ENCODE data around the gene TAMM41.

TAMM41 gene

DNA sequence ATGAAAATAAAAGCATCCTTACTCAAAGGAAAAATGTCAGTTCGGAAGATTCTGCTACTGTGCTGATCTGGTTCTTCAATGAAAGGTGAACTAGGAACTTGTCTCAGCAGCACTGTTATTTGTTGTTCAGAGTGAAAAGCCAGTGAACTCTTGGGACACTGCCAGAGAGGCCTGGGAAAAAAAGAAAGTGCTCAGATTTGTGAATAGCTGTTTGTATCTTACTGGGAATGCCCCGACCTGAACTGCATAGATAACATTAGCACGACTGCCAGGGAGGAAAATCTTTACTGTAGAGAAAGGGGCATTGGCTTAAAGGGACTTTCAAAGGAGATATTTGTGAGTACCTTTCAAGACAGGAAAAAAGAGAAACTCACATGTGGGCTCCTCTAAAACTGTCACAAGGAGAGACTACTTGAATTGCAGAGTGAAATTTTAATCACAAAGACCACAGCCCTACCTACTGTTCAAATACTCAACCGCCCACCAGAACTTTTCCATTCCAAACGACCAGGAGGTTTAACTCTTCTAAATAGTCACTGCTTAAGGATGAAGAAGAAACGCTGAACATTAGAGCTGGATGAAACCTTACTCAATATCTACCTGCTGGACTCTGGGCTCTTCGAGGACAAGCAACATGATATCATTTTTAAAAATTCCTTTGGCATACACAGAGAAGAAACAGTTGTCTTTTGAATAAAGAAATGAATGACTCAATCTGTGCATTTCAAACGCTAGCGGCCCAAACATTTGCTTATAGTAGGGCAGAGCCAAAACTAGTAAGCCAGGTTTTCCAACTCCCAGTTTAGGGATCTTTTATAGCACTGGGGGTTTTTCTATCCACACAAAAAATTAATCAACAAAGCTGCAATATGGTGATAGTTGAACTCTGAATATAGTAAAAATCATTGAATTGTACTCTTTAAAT lies 13.4 kb downstream of the TAMM41 start:
- Histone ChIP-seq H3K9me3 (replicated peaks; ENCODE audit: insufficient read depth, low read length) (no peaks in the 10 kb centered on the region), H3K9me2 (replicated peaks; ENCODE audit: insufficient read depth, low read length) (no peaks in the 10 kb centered on the region), H2AFZ (ENCODE audit: low read length) (no peak overlapping the region), H3K79me2 (ENCODE audit: low read length) (no peaks in the 10 kb centered on the region), H3K4me1 (ENCODE audit: low read length) (no peaks in the 10 kb centered on the region), H3K27ac (ENCODE audit: low read length) (no peak overlapping the region), H3K36me3 (replicated peaks; ENCODE audit: insufficient read depth, low read length) (no peaks in the 10 kb centered on the region; the same call in 1 of the 2 replicates), H3K4me3 (ENCODE audit: low read length) (no peak overlapping the region), H4K20me1 (ENCODE audit: insufficient read depth, low read length) (no peaks in the 10 kb centered on the region), H3F3A (ENCODE audit: insufficient read depth, low read length) (no peaks in the 10 kb centered on the region), H3K9ac (ENCODE audit: low read length) (no peak overlapping the region), H3K27me3 (replicated peaks; ENCODE audit: insufficient read depth, low read length) (no peaks in the 10 kb centered on the region), H3K4me2 (ENCODE audit: low read depth, low read length) (no peak overlapping the region)
- no peak for TF ChIP-seq EZH2phosphoT487 (IDR thresholded peaks at IDR 0.05; ENCODE audit: low read length)
- no peak for TF ChIP-seq CTCF (IDR thresholded peaks at IDR 0.05; ENCODE audit: low read length)
- no peak for TF ChIP-seq EZH2 (optimal IDR thresholded peaks at IDR 0.05; ENCODE audit: low read depth, low read length)
- no peak for DNase-seq

DNA sequence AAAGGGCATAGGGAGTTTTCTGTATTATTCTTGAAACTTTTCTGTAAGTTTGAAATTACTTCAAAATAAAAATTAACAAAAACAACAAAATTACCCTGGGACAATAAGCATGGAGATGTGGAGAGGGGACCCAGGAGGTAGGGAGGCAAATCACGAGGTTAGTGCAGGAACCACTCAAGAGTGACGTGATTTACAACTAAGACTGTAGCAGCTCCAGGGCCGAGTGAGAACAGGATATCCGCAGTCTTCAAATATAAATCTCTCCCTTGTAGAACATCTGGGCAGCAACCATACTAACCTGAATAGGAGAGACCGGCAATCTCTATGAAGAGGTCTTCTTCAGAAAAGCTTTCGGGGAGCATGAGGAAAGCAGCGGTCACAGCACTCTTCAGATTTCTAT lies 17.3 kb downstream of the TAMM41 start:
- no peaks in the 10 kb centered on the region; the same call in 1 of the 2 replicates for H3K36me3 ChIP-seq (replicated peaks; ENCODE audit: insufficient read depth, low read length)
- H3K9me2 ChIP-seq (replicated peaks; ENCODE audit: insufficient read depth, low read length): no peaks in the 10 kb centered on the region
- no peak overlapping the region for H2AFZ ChIP-seq (ENCODE audit: low read length)
- no peak overlapping the region for H3K4me3 ChIP-seq (ENCODE audit: low read length)
- H4K20me1 ChIP-seq (ENCODE audit: insufficient read depth, low read length): no peaks in the 10 kb centered on the region
- H3K9me3 ChIP-seq (replicated peaks; ENCODE audit: insufficient read depth, low read length): no peaks in the 10 kb centered on the region
- TF ChIP-seq EZH2phosphoT487 (IDR thresholded peaks at IDR 0.05; ENCODE audit: low read length): no peak
- TF ChIP-seq CTCF (IDR thresholded peaks at IDR 0.05; ENCODE audit: low read length): no peak
- TF ChIP-seq EZH2 (optimal IDR thresholded peaks at IDR 0.05; ENCODE audit: low read depth, low read length): no peak
- no peaks in the 10 kb centered on the region for H3F3A ChIP-seq (ENCODE audit: insufficient read depth, low read length)
- H3K4me1 ChIP-seq (ENCODE audit: low read length): no peaks in the 10 kb centered on the region
- no peak for DNase-seq
- no peak overlapping the region for H3K4me2 ChIP-seq (ENCODE audit: low read depth, low read length)
- no peaks in the 10 kb centered on the region for H3K27me3 ChIP-seq (replicated peaks; ENCODE audit: insufficient read depth, low read length)
- H3K9ac ChIP-seq (ENCODE audit: low read length): no peak overlapping the region
- no peak overlapping the region for H3K27ac ChIP-seq (ENCODE audit: low read length)
- H3K79me2 ChIP-seq (ENCODE audit: low read length): no peaks in the 10 kb centered on the region

DNA sequence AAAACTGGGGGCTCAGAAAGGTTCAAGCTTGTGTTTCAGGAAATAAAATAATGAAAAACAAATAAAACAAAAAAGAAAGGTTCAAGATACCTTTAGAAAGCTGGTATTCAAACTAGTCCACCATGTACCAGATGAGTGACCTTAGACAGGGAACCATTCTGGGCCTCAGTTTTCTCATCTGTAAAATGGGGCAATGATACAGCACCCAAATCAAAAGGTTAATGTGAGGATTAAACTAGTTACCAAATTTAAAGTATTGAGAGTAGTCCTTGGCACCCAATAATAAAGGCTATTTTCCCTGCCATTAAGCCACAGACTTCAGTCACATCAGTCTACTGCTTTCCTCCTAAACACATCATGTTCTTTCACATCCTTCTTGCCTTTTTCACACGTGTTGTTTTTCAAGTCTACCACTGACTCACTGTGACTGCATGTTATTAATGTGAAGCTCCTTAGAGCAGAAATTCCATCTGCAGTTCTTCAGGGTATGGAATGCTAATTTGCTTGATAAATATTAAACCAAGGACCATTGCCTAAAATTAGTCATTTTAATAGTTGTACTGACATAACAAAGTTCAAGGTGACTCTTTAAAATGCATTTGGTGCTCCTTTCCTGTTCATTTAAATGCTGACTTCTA lies 19.9 kb downstream of the TAMM41 start:
- H3K36me3 ChIP-seq (replicated peaks; ENCODE audit: insufficient read depth, low read length): no peaks in the 10 kb centered on the region; the same call in 1 of the 2 replicates
- no peak overlapping the region for H2AFZ ChIP-seq (ENCODE audit: low read length)
- no peaks in the 10 kb centered on the region for H3F3A ChIP-seq (ENCODE audit: insufficient read depth, low read length)
- no peak for DNase-seq
- no peak overlapping the region for H3K4me2 ChIP-seq (ENCODE audit: low read depth, low read length)
- no peaks in the 10 kb centered on the region for H3K27me3 ChIP-seq (replicated peaks; ENCODE audit: insufficient read depth, low read length)
- H3K9me3 ChIP-seq (replicated peaks; ENCODE audit: insufficient read depth, low read length): no peaks in the 10 kb centered on the region
- no peak overlapping the region for H3K4me3 ChIP-seq (ENCODE audit: low read length)
- no peak overlapping the region for H3K9ac ChIP-seq (ENCODE audit: low read length)
- TF ChIP-seq CTCF (IDR thresholded peaks at IDR 0.05; ENCODE audit: low read length): no peak
- no peak for TF ChIP-seq EZH2phosphoT487 (IDR thresholded peaks at IDR 0.05; ENCODE audit: low read length)
- TF ChIP-seq EZH2 (optimal IDR thresholded peaks at IDR 0.05; ENCODE audit: low read depth, low read length): no peak
- no peaks in the 10 kb centered on the region for H3K79me2 ChIP-seq (ENCODE audit: low read length)
- H3K27ac ChIP-seq (ENCODE audit: low read length): no peak overlapping the region
- no peaks in the 10 kb centered on the region for H3K4me1 ChIP-seq (ENCODE audit: low read length)
- H4K20me1 ChIP-seq (ENCODE audit: insufficient read depth, low read length): no peaks in the 10 kb centered on the region
- no peaks in the 10 kb centered on the region for H3K9me2 ChIP-seq (replicated peaks; ENCODE audit: insufficient read depth, low read length)

All from MM.1S (cell line).